Frontal cortex (tissue), 4 donors: Measurements from ENCODE around the gene NUP210. TPM values are rescaled to one million over a fixed set of nuclear protein-coding genes. Genes with fewer than 3 reads are reported as not detected.
A peak's percentile ranks its signal among the peaks of the same experiment; 100 is the strongest.

ENCODE experiments used
- DNase-seq, 2 donors: peaks; one replicate each; pipeline ENCODE4 v3.0.0; 2012; ENCODE audit warnings: low spot score in 2 of 2
- FAIRE-seq: peaks from 2 replicates; lab custom pipeline; 2012; peaks lifted over from hg19 to GRCh38; lab: Jason Lieb, UNC
- total RNA-seq: library from RNA; depleted of rRNA; stranded (reverse); fragments of >200 nt; gene quantifications from one replicate; pipeline ENCODE4 v1.2.3, GENCODE V29; 2014
- donor health status: control.
- donor health status: control.
- donor health status: control.

NUP210 gene
- total RNA-seq, 1 donor from 2014 or later: 6.5 TPM

- FAIRE-seq (no peak), DNase-seq (no peak)
Observed at GRCh38 chr3:13411186-13411860, 8.8 kb downstream of the NUP210 start.

GRCh38 chr3:13408890-13409289 is 11.2 kb downstream of the NUP210 start:
- FAIRE-seq: no peak
- no peak for DNase-seq

- DNase-seq (no peak), FAIRE-seq (no peak)
Observed at GRCh38 chr3:13407926-13408325, 12.2 kb downstream of the NUP210 start.

- DNase-seq (no peak), FAIRE-seq (no peak)
Observed at GRCh38 chr3:13407475-13407874, 12.6 kb downstream of the NUP210 start.

GRCh38 chr3:13406190-13406589 is 13.9 kb downstream of the NUP210 start:
- no peak for FAIRE-seq
- no peak for DNase-seq

GRCh38 chr3:13405614-13406013 is 14.5 kb downstream of the NUP210 start:
- FAIRE-seq (no peak), DNase-seq (no peak)

GRCh38 chr3:13404626-13405452 is 15.3 kb downstream of the NUP210 start:
- DNase-seq: no peak
- FAIRE-seq: no peak

GRCh38 chr3:13403847-13404246 is 16.3 kb downstream of the NUP210 start:
- no peak for DNase-seq

GRCh38 chr3:13403213-13403819 is 16.8 kb downstream of the NUP210 start:
- no peak for DNase-seq
- FAIRE-seq: no peak

More at GRCh38 chr3:13403847-13404246, 16.3 kb downstream of the NUP210 start:
- no peak for FAIRE-seq

- no peak for DNase-seq
- FAIRE-seq: no peak
Observed at GRCh38 chr3:13401149-13401548, 19.0 kb downstream of the NUP210 start.

GRCh38 chr3:13400114-13400673 is 19.9 kb downstream of the NUP210 start:
- DNase-seq: no peak

GRCh38 chr3:13399603-13400002 is 20.5 kb downstream of the NUP210 start:
- no peak for FAIRE-seq
- DNase-seq: no peak

More at GRCh38 chr3:13400114-13400673, 19.9 kb downstream of the NUP210 start:
- no peak for FAIRE-seq

- FAIRE-seq: no peak
- DNase-seq: no peak
Observed at GRCh38 chr3:13397316-13397715, 22.8 kb downstream of the NUP210 start.

- DNase-seq: no peak
- no peak for FAIRE-seq
Observed at GRCh38 chr3:13394363-13394762, 25.8 kb downstream of the NUP210 start.

GRCh38 chr3:13393427-13394360 is 26.4 kb downstream of the NUP210 start:
- FAIRE-seq: no peak
- no peak for DNase-seq

- no peak for FAIRE-seq
- DNase-seq: no peak
Observed at GRCh38 chr3:13391308-13391707, 28.8 kb downstream of the NUP210 start.

- FAIRE-seq (no peak), DNase-seq (no peak)
Observed at GRCh38 chr3:13389378-13389777, 30.7 kb downstream of the NUP210 start.

GRCh38 chr3:13388816-13389215 is 31.3 kb downstream of the NUP210 start:
- no peak for DNase-seq
- FAIRE-seq: no peak

- DNase-seq: no peak
- peak; percentile 13 for FAIRE-seq
Observed at GRCh38 chr3:13385373-13385965, 34.7 kb downstream of the NUP210 start.
